GM21723 (cell line): ENCODE measurements around the gene RWDD1.
A peak's percentile ranks its signal among the peaks of the same experiment; 100 is the strongest.

ENCODE experiments used
- ATAC-seq: cut with Tn5 transposase; IDR thresholded peaks from one replicate; pipeline ENCODE4 v1.9.1; 2021; ENCODE audit warnings: mild to moderate bottlenecking, moderate library complexity; ENCODE audit not compliant: unreplicated experiment

Gene RWDD1

GRCh38 chr6:116557893-116558292, 13.4 kb upstream of the RWDD1 start:
- no peak for ATAC-seq

DNA sequence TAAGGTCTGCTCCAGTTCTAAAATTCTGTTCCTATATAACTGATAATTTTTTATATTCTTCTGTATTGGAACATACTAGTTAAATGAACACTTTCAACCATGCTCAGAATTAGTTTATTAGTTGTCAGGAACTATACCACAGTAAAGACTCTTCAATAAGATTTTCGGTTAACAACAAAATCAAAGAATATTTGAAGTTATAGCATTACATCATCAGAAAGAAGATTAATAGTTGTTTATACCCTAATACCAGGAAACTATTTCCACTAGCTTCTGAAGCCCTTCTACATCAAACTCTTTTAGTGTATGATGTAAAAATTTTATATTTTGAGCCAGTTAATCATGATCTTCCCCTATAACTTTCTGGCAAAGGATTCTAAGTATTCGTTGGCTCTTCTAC, 11.2 kb upstream of the RWDD1 start:
- no peak for ATAC-seq

- peak; percentile 73 for ATAC-seq
These were observed 9.8 kb upstream of the RWDD1 start for GRCh38 chr6:116561377-116562018.

DNA sequence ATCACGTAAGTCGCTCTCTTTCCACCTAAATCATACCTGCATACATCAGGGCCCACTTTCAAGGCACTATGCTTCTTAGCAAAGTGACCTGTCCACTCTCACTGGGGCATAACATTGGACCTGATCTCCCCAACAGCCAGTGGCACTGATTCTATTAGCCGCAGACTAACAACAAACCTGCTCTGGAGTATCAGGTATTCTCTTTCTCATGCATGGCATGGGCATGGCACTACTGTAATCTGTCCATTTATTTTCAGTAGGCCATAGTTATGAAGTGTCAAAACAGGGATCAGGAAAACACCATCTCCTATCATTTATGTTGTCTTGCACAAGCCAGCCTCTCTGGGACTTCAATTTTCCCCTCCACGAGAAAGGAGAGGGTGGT, 9.3 kb upstream of the RWDD1 start:
- ATAC-seq: no peak

DNA sequence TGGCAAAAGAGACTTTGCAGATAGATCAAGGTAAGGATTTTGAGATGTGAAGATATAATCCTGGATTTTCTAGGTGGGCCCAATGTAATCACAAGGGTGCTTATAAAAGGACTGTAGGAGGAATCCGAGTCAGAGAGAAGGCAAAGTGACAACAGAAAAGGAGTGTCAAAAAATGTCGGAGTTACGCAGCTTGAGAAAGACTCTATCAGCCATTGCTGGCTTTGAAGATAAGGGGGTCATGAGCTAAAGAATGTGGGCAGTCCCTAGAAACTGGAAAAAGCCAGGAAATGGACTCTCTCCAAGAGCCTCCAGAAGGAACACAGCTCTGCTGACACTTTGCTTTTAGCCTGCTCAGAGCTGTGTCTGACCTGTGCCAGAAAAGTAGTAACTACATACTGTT, 8.7 kb upstream of the RWDD1 start:
- no peak for ATAC-seq

- no peak for ATAC-seq
These were observed 7.5 kb upstream of the RWDD1 start for GRCh38 chr6:116563830-116564229.

GRCh38 chr6:116564311-116564710, 7.0 kb upstream of the RWDD1 start:
- no peak for ATAC-seq

DNA sequence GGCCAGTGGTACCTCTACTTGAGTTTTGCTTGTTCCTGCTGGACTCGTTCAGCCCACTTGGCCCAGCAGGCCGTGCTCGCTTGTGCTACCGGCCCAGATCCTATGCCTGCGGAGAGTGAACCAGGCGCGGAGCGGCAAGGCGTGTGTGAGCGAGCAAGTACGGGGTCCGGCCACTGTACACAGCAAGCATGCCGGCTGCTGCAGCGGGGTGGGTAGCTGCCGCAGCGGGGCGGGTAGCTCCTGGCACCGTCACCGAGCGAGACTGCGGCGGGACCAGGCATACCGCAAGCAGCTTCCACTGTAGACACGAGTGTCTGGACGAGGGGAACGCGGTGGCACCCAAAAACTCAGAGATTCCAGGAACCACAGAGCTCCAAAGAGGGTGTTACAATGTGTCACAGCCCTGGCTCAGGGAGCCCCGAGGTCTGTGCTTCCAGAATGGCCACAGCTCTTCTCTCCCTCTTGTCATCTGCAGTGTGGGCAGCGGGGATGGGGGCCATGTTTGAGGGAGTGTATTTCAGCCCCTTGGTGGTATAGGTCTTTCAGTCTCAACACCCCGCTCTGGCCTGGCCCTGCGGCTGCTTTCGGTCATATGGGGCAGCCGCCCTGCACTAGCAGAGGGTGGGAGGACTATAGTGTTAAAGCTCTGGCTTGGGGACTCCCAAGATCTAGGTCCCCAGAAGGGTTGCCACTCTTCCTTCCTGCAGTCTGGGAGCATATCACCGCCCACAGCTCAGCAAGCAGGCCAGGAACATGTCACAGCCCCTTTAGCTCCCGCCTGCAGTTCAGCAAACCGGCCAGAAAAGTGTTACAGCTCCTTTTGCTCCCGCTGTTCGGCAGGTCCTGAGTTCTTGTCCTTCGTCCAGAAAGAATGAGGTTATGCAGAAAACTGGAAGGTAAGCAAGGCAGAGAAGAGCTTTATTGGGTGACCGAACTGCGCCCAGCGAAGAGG, 6.1 kb upstream of the RWDD1 start:
- no peak for ATAC-seq

GRCh38 chr6:116568111-116568510, 3.2 kb upstream of the RWDD1 start:
- no peak for ATAC-seq

DNA sequence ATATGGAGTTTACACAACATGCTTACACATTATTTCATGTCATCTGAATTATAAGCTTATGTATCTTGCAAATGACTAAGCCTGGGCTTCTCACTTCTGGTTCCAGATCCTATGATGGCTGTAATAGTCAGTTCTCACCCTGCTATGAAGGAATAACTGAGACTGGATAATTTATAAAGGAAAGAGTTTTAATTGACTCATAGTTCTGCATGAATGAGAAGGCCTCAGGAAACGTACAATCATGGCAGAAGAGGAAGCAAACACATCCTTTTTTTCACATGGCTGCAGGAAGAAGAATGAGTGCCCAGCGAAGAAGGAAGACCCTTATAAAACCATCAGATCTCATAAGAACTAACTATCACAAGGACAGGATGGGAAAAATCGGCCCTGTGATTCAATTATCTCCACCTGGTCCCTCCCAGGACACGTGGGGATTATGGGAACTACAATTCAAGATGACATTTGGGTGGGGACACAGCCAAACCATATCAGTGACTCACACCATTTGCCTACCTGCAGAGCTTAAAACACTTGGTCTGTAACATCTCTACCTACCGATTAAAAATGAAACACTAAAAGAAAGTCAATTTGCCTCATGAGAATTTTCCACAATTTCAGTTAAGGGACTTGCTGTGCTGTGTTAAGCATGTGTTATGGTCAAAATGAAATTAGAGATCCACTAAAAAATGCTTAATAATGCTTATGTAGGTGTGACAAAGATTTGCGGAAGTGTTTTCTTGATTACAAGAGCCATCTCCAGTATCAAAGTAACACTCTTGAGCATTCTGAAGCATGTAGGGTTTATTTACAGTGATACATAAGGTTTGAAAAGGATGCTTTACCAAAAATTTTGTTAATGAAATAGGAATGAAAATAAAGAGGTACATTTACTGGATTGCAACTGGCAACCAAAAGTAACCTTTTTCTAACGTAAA, 2.2 kb upstream of the RWDD1 start:
- ATAC-seq: no peak

GRCh38 chr6:116571683-116572000, 338 bp downstream of the RWDD1 start:
- no peak for ATAC-seq

- ATAC-seq: no peak
These were observed 858 bp downstream of the RWDD1 start for GRCh38 chr6:116572162-116572561.

DNA sequence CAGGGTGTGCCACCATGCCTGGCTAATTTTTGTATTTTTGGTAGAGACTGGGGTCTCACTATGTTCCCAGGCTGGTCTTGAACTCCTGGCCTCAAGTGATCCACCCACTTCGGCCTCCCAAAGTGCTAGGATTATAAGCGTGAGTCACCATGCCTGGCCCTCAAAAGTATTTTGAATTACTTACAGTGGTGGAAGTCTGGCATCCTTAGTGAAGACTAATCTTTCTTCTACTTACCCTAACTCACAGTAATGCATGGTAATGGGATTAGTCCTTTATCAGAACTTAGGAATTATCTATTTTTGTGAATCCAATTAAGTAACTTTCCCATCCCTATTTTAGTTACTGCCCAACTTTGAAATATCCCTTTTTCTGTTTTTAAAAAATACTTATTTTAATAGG, 3.9 kb downstream of the RWDD1 start:
- ATAC-seq: no peak

GRCh38 chr6:116577486-116577885, 6.2 kb downstream of the RWDD1 start:
- no peak for ATAC-seq

GRCh38 chr6:116578335-116578734, 7.0 kb downstream of the RWDD1 start:
- ATAC-seq: no peak

- no peak for ATAC-seq
These were observed 7.8 kb downstream of the RWDD1 start for GRCh38 chr6:116579143-116579542.

GRCh38 chr6:116580198-116580597, 8.9 kb downstream of the RWDD1 start:
- ATAC-seq: no peak

GRCh38 chr6:116586276-116586675, 15.0 kb downstream of the RWDD1 start:
- no peak for ATAC-seq

DNA sequence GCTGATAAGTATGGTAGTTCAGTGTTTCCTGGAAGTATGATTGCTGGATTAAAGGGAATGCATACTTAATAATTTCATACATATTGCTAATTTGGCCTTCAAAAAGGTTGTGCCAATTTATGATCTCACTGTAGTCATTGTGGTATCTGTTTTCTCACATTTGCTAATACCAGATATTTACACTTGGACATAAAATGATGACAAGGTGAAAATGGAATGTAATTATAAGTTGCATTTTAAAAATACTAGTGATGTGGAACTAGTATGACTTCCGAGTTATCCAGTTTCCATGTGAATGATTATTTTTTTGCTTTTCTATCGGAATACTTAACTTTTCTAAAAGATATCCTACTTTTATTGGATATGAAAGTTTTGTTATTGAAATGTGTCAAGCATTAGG, 15.4 kb downstream of the RWDD1 start:
- no peak for ATAC-seq

GRCh38 chr6:116595247-116595646, 23.9 kb downstream of the RWDD1 start:
- no peak for ATAC-seq

DNA sequence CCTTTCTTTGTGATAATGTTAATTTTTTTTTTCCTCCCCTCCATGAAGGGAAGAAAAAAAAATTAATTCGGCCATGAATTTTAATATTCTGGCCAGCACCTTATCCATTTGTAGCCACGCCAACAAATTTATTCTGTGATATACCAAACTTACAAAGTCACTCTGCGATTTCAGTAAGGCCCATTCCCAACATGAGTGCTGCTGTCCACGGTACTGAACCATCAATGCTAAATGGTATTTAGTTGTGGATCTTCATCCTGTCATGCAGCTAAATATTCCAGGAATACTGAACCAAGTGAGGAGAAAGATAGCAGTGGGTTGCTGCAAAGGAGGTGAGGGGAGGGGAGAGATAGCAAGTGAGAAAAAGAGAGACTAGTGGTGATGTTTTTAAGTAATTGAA, 25.5 kb downstream of the RWDD1 start:
- no peak for ATAC-seq
